HL-60/S4 treated with phorbol 12-myristate 13-acetate at 8.2 ng/mL for 4 days and 3 days (cell line): ENCODE data around the gene RGS11.
"Not testable (repeated sequence)": the region's sequence is repeated elsewhere in the genome, so short reads cannot be mapped to it uniquely, and the experiment has no call there.

Experiments
- in situ Hi-C: fragments of 300-500 bp; cut with MboI; formaldehyde crosslinking; loops from 2 replicates; pipeline ENCODE4 v1.15.0; 2022; ENCODE audit warnings: low sequenced_read_pairs

The RGS11 gene

DNA sequence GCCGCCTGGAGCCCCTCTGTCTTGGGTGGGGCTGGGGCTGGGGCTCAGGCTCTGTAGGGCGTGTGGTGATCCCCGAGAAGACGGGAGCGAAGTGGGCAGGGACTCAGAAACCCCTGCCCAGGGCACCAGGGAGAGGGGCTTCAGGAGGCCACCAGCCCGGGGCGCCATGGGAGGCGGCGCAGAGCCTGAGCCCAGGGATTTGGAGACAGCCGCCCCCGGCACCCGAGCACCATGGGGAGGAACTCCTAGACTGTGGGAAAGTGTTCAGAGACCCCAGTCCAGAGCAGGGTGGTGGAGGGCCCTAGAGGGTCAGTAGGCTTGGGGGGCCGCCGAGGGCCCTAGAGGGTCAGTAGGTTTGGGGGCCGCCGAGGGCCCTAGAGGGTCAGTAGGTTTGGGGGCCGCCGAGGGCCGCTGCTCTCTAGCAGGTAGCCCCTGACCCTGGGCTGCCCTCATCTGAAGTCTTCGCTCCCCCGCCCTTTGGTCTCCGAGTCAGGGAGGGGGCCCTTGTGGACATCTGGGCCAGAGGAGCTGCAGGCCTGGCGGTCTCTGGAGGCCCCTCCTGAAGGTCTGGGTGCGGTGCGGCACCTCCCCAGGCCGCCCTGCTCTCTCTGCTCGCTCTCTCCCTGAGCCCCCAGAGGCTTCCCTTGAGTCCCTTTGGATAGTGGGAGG lies 5.4 kb upstream of the RGS11 start:
- in situ Hi-C loops, result no loop called here

DNA sequence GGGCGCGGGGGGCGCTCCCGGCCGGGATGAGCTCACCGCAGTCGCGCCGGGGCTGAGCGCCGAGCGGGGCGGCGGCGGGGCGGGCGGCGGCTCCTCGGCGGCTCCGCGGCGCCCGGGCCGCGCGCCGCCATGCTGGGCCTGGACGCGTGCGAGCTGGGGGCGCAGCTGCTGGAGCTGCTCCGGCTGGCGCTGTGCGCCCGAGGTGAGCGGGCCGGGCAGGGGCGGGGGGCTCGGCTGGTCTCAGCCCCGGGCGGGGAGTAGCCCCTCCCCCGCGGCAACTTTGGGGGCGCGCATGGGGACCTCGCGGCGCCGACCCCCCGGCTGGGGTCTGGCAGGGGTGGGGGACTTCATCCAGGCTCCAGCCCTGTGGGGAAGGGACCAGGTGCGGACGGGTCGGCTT lies 4.8 kb upstream of the RGS11 start, which contains the start of gene ARHGDIG:
Gene ARHGDIG, plus strand, starts transcription at position 40 of the 400 bp plus-strand sequence. Its CDS starts 90 bp downstream, at position 130.
- in situ Hi-C loops, result no loop called here

DNA sequence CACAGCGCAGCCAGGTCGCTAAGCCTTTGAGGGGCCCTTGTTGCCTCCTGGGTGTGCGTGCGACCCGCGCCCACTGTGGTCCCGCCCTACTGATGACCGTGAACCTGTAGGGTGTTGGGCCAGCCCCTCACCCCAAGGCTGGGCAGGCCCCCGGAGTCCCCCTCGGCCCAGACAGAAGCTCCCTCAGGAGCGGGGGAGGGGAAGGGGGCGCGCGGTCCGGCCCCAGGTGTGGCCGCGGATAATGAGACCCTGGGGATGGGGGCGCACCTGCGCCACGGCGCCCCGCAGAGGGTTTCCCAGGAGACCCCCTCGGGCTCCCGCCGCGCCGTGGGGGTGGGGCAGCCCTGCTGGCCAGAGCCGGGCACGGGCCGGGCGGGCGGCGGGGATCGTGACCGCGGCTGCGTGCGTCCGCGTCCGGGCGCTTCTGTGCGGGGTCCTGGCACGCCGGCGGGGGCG lies 4.3 kb upstream of the RGS11 start:
- in situ Hi-C loops, result no loop called here

DNA sequence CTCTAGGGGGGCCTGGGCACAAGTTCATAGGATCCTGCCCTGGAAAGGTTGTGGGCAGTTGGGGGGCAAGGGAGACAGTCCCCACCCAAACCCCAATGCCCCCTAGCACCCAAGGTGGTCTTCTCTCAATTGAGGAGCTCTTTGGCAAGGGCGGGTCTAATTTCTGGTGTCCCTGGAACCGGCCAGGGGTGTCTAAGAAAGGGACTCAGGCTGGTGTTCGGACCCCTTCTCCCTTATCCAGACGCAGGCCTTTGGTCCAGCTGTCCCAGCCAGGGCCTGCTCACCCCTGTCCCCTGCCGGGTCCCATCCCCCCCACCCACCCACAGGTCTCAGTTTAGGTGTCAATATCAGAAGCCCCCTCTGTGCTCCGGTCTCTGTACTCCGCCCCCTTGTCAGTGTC lies 3.8 kb upstream of the RGS11 start:
- in situ Hi-C loops, result no loop called here

DNA sequence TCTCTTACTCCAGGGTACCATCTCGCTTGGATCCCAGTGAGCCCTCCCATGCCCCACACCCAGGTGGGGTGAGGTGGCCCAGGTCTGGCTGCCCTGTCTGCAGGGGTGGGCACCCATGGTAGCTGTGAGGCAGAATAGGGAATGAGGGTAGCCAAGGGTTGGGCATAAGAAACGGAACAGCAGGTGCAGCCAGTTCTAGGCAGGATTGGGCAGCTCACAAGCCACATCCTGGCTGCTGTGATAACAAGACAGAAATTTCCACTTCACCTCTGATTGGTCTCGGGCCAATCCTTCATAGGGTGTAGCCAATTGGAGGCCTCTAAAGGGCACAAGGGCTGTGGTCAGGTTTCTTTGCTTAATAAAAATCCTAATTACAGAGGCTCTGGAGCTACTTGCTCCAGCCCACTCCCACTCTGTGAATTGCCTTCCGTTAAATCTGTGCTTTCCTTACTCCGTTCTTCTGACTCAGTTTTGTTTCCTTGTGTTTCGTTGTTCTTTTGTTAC lies 3.2 kb upstream of the RGS11 start:
- in situ Hi-C loops, result no loop called here

DNA sequence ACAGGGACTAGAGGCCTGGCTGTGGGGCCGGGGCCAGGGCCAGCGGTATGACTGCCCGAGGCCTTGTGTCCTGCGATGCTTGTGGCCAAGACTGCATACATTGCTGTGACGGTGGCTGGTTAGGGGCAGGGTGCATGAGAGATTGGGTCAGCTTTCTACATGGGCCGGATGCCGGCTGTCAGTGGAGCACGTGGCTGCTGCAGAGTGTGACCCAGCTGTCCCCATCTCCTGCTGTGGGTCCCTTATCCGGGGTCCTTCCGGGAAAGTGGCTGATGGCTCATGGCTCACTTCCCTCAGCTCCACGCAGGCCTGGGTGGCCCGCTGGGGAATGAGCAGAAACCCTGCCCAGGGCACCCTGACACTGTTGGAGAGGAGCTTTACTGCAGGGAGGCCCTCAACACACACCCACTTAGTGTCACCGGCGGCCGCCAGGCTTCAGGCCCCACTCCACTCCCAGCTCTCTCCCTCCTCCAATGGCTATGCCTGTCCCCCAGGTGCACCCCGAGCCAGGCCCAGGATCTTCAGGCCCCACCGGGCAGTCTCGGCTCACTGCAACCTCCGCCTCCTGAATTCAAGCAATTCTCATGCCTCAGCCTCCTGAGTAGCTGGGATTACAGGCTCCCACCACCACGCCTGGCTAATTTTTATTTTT lies 808 bp upstream of the RGS11 start:
- in situ Hi-C loops, result no loop called here

DNA sequence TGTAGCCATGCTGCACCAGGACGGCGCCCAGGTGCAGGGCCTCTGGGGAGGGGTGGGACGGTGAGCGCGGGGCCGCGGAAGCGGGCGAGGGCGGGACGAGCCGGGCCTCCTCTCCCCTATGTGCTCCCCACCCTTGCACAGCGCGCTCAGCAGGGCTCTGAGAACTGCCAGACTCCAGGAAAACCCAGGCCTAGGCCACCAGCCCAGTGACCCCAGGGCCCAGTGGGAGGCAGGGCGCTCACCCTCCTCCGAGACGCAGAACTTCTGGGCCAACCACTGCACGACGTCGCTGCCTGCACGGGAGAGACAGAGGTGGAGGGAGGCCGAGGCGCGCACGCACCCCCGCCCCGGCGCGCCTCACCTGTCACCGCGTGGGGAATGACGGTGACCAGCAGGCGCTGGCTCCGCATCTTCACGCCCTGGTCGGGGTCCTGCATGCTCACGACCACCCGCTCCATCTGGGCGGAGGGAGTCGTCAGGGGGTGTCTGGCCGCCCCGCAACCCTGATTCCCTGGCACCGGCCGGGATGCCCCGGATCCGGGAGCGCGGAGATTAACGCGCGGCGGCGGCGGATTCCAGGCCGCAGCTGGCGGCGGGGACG lies 603 bp downstream of the RGS11 start:
- in situ Hi-C loops, result no loop called here

DNA sequence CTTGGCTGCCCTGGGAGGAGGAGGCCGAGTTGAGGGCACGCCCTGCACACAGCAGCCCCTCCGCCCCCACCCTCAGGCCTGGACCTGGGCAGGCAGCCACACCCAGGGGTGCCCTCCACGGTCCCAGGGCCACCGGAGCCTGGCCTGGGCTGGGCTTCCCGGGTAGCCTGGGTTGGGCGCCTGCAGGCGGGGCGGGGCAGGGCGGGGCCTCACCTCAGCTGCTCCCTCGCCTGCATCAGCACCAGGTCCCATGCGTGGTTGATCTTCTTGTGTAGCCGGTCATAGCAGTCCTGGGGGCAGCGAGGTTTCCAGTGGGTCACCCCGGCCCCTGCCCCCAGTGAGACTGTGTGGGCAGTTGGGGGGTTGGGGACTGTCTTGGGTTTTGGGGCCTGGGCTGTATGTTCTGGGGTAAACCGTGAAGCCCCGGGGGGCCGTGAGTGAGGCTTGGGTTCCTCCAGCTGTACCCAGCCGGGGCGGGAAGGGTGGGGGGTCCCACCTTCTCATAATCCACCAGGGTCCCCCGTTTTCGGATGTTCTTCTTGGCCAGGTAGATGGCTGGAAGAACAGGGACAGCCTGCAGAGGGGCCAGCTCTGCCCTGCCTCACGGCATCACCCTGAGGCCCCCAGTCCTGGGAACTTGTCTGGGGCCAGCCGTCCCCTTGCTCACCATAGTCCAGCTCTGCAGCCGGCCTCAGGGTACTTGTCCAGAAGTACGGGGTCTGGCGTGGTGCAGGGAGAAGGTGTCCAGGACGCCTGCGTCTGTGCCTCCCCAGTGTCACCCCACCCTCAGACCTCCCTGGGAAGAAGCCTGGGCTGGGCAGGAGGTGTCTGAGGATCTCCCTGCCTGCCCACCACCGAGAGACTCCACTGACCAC lies 2.0 kb downstream of the RGS11 start:
- in situ Hi-C loops, result no loop called here

DNA sequence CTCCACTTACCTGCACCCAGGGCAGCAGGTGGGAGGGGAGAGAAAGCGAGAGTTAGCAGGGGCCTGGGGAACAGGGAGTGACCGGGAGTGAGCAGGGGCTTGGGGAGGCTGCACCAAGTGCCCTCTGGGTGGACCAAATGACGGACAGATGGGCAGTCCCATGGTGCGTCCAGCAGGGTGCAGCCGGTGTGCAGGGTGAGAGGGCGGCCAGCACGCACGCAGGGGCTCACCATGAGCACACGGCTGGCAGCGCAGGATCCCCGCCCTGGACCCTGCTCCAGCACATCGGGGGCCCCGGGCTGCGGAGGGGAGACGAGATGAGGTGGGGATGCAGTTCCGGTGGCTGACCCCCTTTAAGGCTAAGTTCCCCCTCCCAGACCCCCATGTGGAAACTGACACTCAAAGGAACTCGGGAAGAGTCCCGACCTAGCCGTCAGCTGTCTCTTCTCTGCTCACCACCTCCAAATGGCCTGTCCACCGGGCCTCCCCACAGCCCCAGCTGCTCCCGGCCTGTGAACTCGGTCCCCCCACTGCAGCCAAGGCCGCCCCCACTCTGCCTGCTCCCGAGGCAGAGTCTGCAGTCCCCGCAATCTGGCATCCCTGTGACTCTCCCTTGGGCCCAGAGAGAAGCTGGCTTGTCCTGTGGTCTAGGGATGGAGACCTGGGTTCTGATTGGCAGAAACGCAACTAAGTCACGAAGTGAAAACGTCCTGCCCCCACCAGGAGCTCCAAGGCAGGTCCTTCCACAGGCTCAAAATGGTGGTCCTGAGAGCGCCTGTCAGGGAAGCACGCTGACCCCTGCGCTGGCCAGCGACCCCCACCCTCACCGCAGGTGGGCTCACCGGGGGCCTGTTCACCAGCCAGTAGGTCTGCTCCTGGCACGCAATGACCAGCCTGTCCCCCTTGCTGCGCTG lies 2.9 kb downstream of the RGS11 start:
- in situ Hi-C loops, result no loop called here

DNA sequence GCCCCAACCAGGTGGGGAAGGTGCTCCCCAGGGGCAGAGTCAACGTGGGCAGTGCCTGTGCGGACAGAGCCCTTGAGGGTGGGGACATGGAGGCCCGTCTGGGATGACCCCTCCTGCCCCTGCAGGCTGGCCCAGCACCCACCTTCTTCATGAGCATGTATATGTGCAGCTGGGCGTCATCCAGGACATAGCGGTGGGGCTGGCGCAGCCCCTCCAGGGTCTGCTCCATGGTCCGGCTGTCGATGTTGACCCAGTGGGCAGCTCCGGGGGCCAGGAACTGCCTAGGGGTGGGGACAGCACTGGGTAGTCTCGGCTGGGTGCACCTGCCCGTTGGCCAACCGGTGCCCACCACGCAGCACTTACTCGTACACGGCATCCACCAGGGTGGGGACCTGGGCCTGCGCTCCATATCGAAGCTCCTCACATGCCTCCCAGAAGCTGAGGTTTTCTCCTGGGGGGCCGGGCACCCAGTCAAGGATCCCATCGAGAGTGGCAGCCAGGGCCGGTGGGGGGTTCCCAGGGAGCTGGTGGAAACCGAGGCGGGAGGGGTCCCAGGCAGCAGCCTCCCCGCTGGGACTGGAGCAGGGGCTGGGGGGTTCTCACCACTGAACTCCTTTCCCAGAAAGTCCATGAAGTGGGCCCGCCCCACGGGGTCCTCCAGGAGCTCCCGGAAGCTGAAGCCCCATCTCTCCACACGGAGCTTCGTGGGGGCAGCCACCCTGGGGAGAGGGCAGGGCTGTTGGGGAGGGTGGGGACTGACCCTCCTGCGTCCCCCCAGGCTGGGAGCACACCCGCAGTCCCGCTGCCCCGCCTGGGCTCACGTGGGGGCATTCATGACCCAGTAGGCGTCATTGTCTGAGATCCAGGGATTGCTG lies 5.1 kb downstream of the RGS11 start:
- in situ Hi-C loops, result no loop called here

DNA sequence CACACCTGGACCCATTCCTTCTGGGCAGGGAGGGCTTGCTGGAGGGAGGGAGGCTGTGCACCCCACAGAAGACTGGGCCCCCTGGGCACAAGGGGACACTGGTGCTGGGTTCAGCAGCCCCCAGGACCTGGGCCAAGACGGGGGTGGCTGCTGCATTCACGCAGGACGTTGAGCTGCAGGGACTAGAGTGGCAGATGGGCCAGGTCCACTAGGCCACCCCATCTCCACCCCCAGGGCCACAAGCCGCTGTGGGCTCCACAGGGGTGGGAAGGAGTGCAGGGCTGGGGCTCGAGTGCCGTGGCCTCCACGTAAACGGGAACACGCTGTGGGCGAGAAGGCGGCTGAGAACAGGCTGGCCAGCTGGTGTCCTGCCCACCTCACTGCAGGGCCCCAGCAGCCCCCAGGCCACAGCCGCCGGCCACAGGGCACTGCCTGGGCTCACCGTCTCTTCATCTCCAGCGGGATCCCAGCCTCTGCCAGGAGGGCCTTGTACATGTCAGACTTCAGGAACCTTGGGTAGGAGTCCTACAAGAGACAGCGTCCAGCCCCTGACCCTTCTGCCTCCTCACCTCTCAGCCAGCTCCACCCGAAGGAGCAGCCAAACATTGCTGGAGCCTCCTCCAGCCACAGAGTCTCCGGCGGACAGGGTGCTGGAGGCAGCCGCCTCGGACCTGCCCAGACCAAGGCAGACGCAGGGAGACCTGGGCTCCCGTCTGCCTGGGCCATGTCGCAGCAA lies 6.5 kb downstream of the RGS11 start:
- in situ Hi-C loops, result no loop called here

DNA sequence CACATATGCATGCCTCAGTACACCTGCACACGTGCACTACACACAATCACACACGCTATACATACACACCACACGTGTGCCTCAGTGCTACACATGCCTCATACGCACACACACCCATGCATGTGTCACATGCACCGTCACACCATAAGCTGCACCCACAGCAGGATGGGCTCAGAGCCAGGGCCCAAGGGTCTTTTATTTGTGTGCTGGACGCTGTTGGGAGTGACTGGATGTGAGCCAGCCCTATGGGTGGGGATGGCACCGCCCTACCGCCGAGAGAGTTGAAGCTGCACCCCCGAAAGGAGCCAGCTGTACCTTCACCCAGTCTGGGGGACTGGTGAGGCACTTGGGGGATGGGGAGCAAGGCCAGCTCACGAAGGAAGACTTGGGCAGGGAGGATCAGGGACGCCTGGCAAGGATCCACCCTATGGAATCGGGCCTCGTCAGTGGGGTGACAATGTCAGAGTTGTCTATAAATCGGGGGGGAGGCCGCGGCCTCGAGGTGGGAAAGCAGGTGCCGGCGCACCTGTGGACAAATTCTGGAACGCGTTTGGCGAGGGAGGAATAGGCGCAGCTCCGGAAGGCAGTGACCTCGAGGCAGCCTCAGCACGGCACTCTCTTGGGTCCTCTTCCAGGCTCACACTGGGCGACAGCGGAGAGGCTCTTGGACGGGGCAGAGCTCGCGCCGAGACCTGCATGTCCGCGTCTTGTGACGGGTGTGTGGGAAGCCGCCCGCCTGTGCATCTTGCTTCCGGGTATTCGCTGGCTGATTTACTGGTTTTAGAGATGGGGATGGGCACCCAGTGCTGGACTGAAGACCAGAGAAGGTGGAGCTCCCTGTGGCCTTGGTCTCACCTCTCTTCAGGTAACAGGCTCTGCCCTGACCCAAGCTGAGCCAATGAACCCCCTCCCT lies 7.3 kb downstream of the RGS11 start:
- in situ Hi-C loops, result no loop called here

DNA sequence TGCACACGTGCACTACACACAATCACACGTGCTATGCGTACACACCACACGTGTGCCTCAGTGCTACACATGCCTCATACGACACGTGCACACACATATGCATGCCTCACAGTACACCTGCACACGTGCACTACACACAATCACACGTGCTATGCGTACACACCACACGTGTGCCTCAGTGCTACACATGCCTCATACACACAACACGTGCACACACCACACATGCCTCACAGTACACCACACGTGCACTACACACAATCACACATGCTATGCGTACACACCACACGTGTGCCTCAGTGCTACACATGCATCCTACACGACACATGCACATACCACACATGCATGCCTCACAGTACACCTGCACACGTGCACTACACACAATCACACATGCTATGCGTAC lies 8.2 kb downstream of the RGS11 start:
- in situ Hi-C loops, result not testable (repeated sequence)

DNA sequence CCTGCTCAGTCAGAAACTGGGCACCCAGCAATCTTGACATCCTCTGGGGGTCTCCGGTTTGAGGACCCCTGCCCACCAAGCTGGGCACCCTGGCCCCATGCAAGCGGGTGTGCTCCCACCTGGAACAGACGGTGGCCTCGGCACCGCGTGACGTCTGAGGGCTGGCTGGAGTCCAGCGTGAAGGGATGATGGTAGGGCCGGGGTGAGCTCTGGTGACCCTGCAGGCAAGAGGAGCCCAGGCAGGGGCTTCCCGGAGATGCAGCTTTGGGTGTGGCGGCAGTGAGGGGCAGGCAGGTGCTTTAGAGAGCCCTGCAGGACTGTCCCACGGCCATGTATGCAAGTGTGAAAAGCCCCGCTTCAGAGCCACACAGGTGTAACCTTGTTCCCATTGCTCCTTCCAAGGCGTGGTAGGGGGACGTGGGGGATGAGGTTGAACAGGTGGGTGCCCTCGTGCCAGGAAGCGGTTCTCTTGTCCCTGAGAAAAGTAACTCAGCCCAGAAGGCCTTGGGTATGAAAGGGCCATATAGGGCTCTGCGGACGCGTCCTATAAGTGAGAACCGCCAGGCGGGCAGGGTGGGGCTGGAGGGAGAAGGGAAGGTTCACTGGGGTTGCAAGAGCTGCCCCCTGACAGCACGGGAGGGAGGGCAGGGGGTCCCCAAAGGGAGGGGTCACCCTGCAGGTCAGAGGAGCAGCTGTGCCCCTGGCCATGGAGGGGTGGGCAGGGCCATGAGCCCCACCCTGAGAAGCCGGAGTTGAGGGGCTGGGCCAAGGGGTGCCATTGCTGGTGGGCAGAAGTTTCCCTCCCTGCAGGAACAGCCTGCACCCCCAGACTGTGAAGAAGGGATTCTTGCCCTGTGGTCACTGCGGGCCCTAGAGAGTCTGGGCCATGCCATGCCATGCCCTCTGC lies 9.2 kb downstream of the RGS11 start:
- in situ Hi-C loops, result no loop called here

DNA sequence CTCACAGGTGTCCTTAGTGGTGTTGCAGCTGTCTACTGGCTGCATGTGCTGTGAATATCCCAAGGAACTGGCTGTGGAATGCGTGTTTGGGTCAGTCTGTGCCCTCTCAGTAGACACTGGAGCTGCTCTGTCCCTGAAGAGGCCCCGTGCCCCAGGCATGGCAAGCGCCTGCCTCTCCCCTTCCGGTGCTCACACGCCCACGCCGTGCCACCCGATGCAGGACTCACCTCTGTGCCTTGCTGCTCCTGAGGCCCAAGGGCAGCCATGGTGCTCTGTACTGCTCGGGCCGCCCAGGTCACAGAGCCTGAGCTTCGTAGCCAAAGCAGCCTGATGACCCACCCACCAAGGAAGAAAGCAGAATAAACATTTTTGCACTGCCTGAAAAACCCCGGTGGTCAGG lies 10.0 kb downstream of the RGS11 start:
- in situ Hi-C loops, result no loop called here

DNA sequence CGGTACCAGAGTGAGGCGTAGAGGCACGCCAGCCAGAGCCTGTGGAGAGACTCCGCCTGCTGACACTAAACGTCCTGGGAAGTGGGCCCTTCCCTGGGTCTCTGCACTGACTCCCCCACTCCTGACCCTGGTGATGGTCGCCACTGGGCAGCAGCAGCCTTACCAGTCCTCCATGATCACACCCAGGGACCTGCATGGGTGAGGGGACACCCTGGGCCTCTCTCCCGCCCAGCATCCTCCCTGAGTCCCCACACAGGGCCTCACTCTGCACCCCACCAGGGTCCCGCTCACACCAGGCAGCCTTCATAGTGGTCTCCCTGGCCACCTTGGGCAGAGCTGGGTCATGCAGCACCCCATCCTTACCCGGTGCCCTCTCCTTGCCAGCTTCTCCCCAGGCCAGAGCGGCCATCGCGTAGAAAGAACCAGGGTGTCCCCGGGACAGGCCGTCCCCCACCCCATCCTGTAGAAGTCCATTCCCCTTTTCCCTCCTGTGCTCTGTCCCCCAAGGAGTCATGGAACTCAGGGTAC lies 10.7 kb downstream of the RGS11 start:
- in situ Hi-C loops, result no loop called here
